Panc1 (cell line): ENCODE results near the gene CENPS. TPM values are rescaled to one million over a fixed set of nuclear protein-coding genes. Genes with fewer than 3 reads are reported as not detected.
"Not testable (repeated sequence)": the region's sequence is repeated elsewhere in the genome, so short reads cannot be mapped to it uniquely, and the experiment has no call there.

ENCODE experiments used
- ATAC-seq: fragments of 200-7000 bp; cut with Tn5 transposase; 2 replicates; pipeline ENCODE4 v1.9.1; 2020; ENCODE audit warnings: mild to moderate bottlenecking, moderate library complexity
- BruUV-seq: library from RNA; stranded (reverse); fragments of 400-500 nt; replicated peaks from 2 replicates; lab custom pipeline; 2021; lab: Mats Ljungman, UMichigan
- CTCF ChIA-PET: fragments of 300-600 bp; sonication (Branson Sonifier 250); formaldehyde crosslinking; loops from one replicate; lab custom pipeline; 2022; ENCODE audit warnings: antibody characterized with exemption; lab: Charles Lee
- POLR2A ChIA-PET: fragments of 300-600 bp; sonication (Branson Sonifier 250); formaldehyde crosslinking; loops from one replicate; lab custom pipeline; 2022; ENCODE audit warnings: antibody characterized with exemption; lab: Charles Lee
- DNase-seq: peaks from one replicate; pipeline ENCODE4 v3.0.0-alpha.2; 2010; ENCODE audit warnings: low read depth, low spot score
- H3K27ac ChIP-seq: 2 replicates; pipeline ENCODE4 v1.5.1; 2011; ENCODE audit warnings: mild to moderate bottlenecking, low read length, inconsistent platforms
- H3K27me3 ChIP-seq: fragments of 200-500 bp; sonication (Bioruptor generic); 2 replicates; pipeline ENCODE4 v1.6.0; 2014; ENCODE audit warnings: low read length, inconsistent platforms; ENCODE audit not compliant: control insufficient read depth, insufficient read depth
- H3K36me3 ChIP-seq: fragments of 200-500 bp; sonication (Bioruptor generic); 2 replicates; pipeline ENCODE4 v1.5.1; 2014; ENCODE audit warnings: inconsistent platforms, mild to moderate bottlenecking, low read length, moderate library complexity; ENCODE audit not compliant: control insufficient read depth, insufficient read depth
- H3K4me1 ChIP-seq: 2 replicates; pipeline ENCODE4 v1.5.1; 2011; ENCODE audit warnings: inconsistent platforms, mild to moderate bottlenecking, low read length, moderate library complexity; ENCODE audit not compliant: control insufficient read depth, insufficient read depth
- H3K4me3 ChIP-seq, 2 experiments: 2 replicates each; pipeline ENCODE4 v1.5.1; 2011 to 2012; ENCODE audit warnings: low read depth in 2 of 2, low read length in 2 of 2, mild to moderate bottlenecking in 2 of 2, inconsistent platforms in 1 of 2, moderate library complexity in 1 of 2
- H3K9me3 ChIP-seq: fragments of 200-500 bp; sonication (Bioruptor generic); 2 replicates; pipeline ENCODE4 v1.5.1; 2014; ENCODE audit warnings: low read depth, mild to moderate bottlenecking, inconsistent platforms, low read length, moderate library complexity; ENCODE audit not compliant: control insufficient read depth, insufficient read depth
- CTCF ChIP-seq: fragments of 450-650 bp; IDR thresholded peaks from 2 replicates; pipeline ENCODE4 v1.5.1; 2017; ENCODE audit warnings: mild to moderate bottlenecking
- POLR2AphosphoS5 ChIP-seq: IDR thresholded peaks from 2 replicates; pipeline ENCODE4 v1.6.1; 2012; ENCODE audit warnings: mild to moderate bottlenecking, low read depth, low read length, moderate library complexity
- REST ChIP-seq, 2 experiments: IDR thresholded peaks; 2 replicates each; pipeline ENCODE4 v1.6.1; 2011 to 2012; ENCODE audit warnings: low read depth in 2 of 2, control low read depth in 1 of 2, low read length in 1 of 2, mild to moderate bottlenecking in 1 of 2, moderate library complexity in 1 of 2; ENCODE audit not compliant: insufficient read depth in 1 of 2
- SIN3A ChIP-seq: IDR thresholded peaks from 2 replicates; pipeline ENCODE4 v1.6.1; 2012; ENCODE audit warnings: low read depth, mild to moderate bottlenecking, low read length, moderate library complexity, borderline replicate concordance; ENCODE audit not compliant: insufficient read depth
- TCF7L2 ChIP-seq: IDR thresholded peaks from 2 replicates; pipeline ENCODE4 v1.6.1; 2011; ENCODE audit warnings: mild to moderate bottlenecking, low read depth, low read length, inconsistent platforms
- in situ Hi-C: cut with HindIII; loops from 2 replicates; pipeline ENCODE4 v1.10.0; 2016; ENCODE audit warnings: low sequenced_read_pairs, low pct_unique_long_range_greater_than_20kb
- intact Hi-C: fragments of 100-400 bp; cut with micrococcal nuclease; formaldehyde crosslinking; loops from one replicate; pipeline ENCODE4 v1.10.0; 2022; ENCODE audit not compliant: unreplicated experiment
- total RNA-seq: library from RNA; stranded (reverse); gene quantifications from one replicate; pipeline ENCODE4 v1.2.1, GENCODE V29; 2021; ENCODE audit not compliant: unreplicated experiment

Gene CENPS
- total RNA-seq, 1 experiment from 2014 or later = 40.8 TPM

- in situ Hi-C loops (no loop called here), intact Hi-C loops (no loop called here)
- H3K4me1 ChIP-seq = no peaks in the 10 kb centered on the region
- H3K9me3 ChIP-seq = no peaks in the 10 kb centered on the region
- no peak for TF ChIP-seq TCF7L2
- no peak for TF ChIP-seq REST (IDR thresholded peaks at IDR 0.05; ENCODE audit: insufficient read depth in 1 of 2, low read depth in 2 of 2, low read length in 1 of 2)
- no peak for TF ChIP-seq SIN3A
- no peak for TF ChIP-seq POLR2AphosphoS5
- TF ChIP-seq CTCF = no peak
- H3K27ac ChIP-seq = no peak overlapping the region
- H3K27me3 ChIP-seq = no peaks in the 10 kb centered on the region
- no peak overlapping the region for H3K4me3 ChIP-seq
- no peaks in the 10 kb centered on the region for H3K36me3 ChIP-seq
- ATAC-seq (no peak), DNase-seq (no peak)
- CTCF ChIA-PET = no interaction called here
- no TSS peak for BruUV-seq
- POLR2A ChIA-PET = no interaction called here
Observed at GRCh38 chr1:10424034-10424433, 6.2 kb upstream of the CENPS start.

GRCh38 chr1:10424651-10425050 lies 5.6 kb upstream of the CENPS start:
- no peaks in the 10 kb centered on the region for H3K27me3 ChIP-seq
- no peaks in the 10 kb centered on the region; the same call in 1 of the 2 replicates for H3K4me1 ChIP-seq
- TF ChIP-seq SIN3A = no peak
- no peak overlapping the region for H3K4me3 ChIP-seq
- POLR2A ChIA-PET = no interaction called here
- no TSS peak for BruUV-seq
- intact Hi-C loops (no loop called here), in situ Hi-C loops (no loop called here)
- H3K27ac ChIP-seq = no peak overlapping the region
- no peaks in the 10 kb centered on the region for H3K9me3 ChIP-seq
- ATAC-seq = no peak
- CTCF ChIA-PET = no interaction called here
- H3K36me3 ChIP-seq = no peaks in the 10 kb centered on the region
- no peak for DNase-seq

GRCh38 chr1:10425826-10426534 lies 4.3 kb upstream of the CENPS start:
- H3K4me1 ChIP-seq, H3K27ac ChIP-seq, DNase-seq, H3K4me3 ChIP-seq, H3K9me3 ChIP-seq, H3K27me3 ChIP-seq, in situ Hi-C loops, CTCF ChIA-PET, ATAC-seq, BruUV-seq, POLR2A ChIA-PET, H3K36me3 ChIP-seq, intact Hi-C loops: not testable (repeated sequence)

- H3K36me3 ChIP-seq, CTCF ChIA-PET, H3K4me3 ChIP-seq, ATAC-seq, in situ Hi-C loops, DNase-seq, H3K27me3 ChIP-seq, BruUV-seq, POLR2A ChIA-PET, H3K27ac ChIP-seq, H3K4me1 ChIP-seq, H3K9me3 ChIP-seq, intact Hi-C loops: not testable (repeated sequence)
Observed at GRCh38 chr1:10426535-10426848, 3.7 kb upstream of the CENPS start.
